Body of pancreas (tissue), 4 donors: ENCODE data around the gene PCDH9. TPM values are rescaled to one million over a fixed set of nuclear protein-coding genes. Genes with fewer than 3 reads are reported as not detected.

Source experiments
- ATAC-seq: fragments of 150-250 bp; one replicate; pipeline ENCODE4 v1.9.1; 2016
- DNase-seq, 4 donors: peaks; one replicate each; pipeline ENCODE4 v3.0.0-alpha.2; 2019
- H3K27ac ChIP-seq, 4 donors: fragments of 200-600 bp; sonication (generic); 1 replicate in 3 of 4; 2 replicates in 1 of 4; pipeline versions ENCODE4 v1.5.1 to v1.6.1; 2016 to 2019; ENCODE audit warnings: mild to moderate bottlenecking in 1 of 4, mixed read lengths in 1 of 4, moderate library complexity in 1 of 4
- H3K27me3 ChIP-seq, 2 donors: fragments of 200-600 bp; sonication (generic); one replicate each; pipeline ENCODE4 v1.6.0; 2016; ENCODE audit warnings: mild to moderate bottlenecking in 1 of 2
- H3K36me3 ChIP-seq, 2 donors: fragments of 200-600 bp; sonication (generic); replicated peaks in 1 of 2; 2 replicates each; pipeline ENCODE4 v1.5.1; 2016; ENCODE audit warnings: low read depth in 2 of 2; ENCODE audit not compliant: insufficient read depth in 1 of 2
- H3K4me1 ChIP-seq: fragments of 200-600 bp; sonication (generic); one replicate; pipeline ENCODE4 v1.6.0; 2016
- H3K4me3 ChIP-seq, 2 donors: fragments of 200-600 bp; sonication (generic); 1 replicate in 1 of 2; 2 replicates in 1 of 2; pipeline ENCODE4 v1.5.1; 2016 to 2019
- H3K9me3 ChIP-seq, 3 donors: fragments of 200-600 bp; sonication (generic); 1 replicate in 2 of 3; 2 replicates in 1 of 3; pipeline ENCODE4 v1.5.1; 2016
- CTCF ChIP-seq, 7 experiments: fragments of 450-650 bp in 4 of 7; fragments of 200-600 bp in 3 of 7; sonication (generic) in 3 of 7; IDR thresholded peaks; one replicate each; pipeline ENCODE4 v1.5.1; 2016 to 2019; ENCODE audit warnings: antibody characterized with exemption in 7 of 7
- POLR2A ChIP-seq, 3 donors: fragments of 450-650 bp; IDR thresholded peaks; one replicate each; pipeline ENCODE4 v1.6.1; 2016; ENCODE audit warnings: antibody characterized with exemption in 3 of 3, mild to moderate bottlenecking in 2 of 3
- WGBS, 2 donors: methylation state at CpG; one replicate each; pipeline ENCODE4 v1.1.5; 2017; 5-methylcytosine and 5-hydroxymethylcytosine counted together
- intact Hi-C: fragments of 100-400 bp; cut with DNase I; formaldehyde crosslinking; loops from one replicate; pipeline ENCODE4 v1.15.1; 2023
- total RNA-seq, 2 donors: library from RNA; depleted of rRNA; stranded (reverse); fragments of >200 nt; gene quantifications; one replicate each; pipeline ENCODE4 v1.1.0, GENCODE V29; 2016

PCDH9 gene
- total RNA-seq, 2 donors from 2014 or later = 3.6 to 3.9 TPM

DNA sequence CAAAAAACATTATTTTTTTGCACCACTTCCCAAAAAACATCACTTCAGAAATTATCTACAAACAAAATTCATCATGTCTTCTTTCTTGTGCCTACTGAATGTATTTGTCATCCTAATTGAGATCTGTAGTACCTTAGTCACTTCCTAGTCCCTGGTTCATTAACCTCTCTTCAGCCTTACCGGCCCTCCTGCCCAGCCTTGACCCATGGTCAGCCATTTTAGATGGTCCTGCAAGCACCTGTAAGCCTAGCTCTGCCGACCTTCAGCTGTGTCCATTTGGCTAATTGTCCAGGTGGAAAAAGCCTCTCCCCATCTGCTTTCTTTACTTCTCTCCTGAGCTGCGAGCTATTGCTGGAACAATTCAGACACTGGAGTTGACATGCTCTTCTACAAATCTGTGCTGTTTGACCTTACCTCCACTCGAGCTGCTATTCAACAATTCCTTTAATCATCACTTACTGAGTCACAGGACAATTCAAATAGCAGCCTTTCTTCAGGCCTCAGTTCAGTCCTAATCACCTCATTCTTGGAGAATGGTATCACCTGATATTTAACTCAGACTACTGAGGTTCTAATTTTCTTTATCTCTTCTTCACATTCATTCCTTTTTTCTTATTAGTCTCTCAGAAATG is 882.5 kb downstream of the PCDH9 start:
- DNase-seq = no peak
- intact Hi-C loops = no loop called here
- TF ChIP-seq CTCF (IDR thresholded peaks at IDR 0.05) (no peak), POLR2A (IDR thresholded peaks at IDR 0.05) (no peak)

DNA sequence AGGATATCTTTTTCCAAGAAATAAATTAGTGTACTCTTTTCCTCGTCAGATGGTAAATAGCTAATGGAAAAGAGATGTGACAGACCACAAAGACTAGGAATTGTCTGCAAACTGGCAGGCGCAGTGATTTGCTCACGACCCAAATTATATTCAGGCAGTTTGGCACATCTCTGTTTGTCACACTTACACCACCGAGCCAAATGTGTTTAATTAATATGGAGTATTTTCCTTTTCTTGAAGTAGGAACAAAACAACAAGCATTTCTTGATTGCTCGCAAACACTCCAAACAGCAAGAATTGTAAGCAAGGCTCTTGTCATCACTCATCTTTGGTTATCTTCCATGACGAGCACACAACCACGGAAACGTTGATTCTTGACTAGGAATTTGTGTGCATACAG is 884.2 kb downstream of the PCDH9 start:
- no peak for ATAC-seq
- DNase-seq = no peak
- H3K4me1 ChIP-seq = peaks cover 17% of the 10 kb centered on the region
- no peak overlapping the region for H3K4me3 ChIP-seq
- intact Hi-C loops = no loop called here
- H3K36me3 ChIP-seq = no peaks in the 10 kb centered on the region
- no peaks in the 10 kb centered on the region for H3K27me3 ChIP-seq
- no peaks in the 10 kb centered on the region for H3K9me3 ChIP-seq
- WGBS, 2 donors = 70 to 74% methylated on average over 8 of the region's 8 CpGs
- H3K27ac ChIP-seq = no peak overlapping the region
- TF ChIP-seq CTCF (IDR thresholded peaks at IDR 0.05) (no peak), POLR2A (IDR thresholded peaks at IDR 0.05) (no peak)

More for the DNA sequence above, 882.5 kb downstream of the PCDH9 start:
- H3K36me3 ChIP-seq = no peaks in the 10 kb centered on the region
- ATAC-seq = no peak
- H3K27me3 ChIP-seq = no peaks in the 10 kb centered on the region
- 88 to 90% methylated on average over 4 of the region's 4 CpGs for WGBS, 2 donors
- H3K9me3 ChIP-seq = no peaks in the 10 kb centered on the region
- H3K4me1 ChIP-seq = peaks cover 17% of the 10 kb centered on the region
- no peak overlapping the region for H3K27ac ChIP-seq
- no peak overlapping the region for H3K4me3 ChIP-seq

DNA sequence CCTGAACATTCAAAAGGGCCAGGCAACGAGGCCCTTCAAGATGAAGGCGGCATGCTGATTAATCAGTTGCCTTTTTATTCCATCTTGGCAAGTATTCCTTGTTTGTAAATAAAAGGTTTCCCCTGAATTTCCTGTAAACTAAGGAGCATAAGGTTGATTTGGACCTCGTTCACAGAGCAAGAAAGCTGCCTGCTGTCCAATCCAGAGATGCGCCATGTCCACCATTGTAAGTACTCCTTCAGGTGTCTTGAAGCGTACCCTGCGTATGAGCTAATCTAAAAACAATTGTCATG is 884.7 kb downstream of the PCDH9 start:
- TF ChIP-seq POLR2A (IDR thresholded peaks at IDR 0.05) (no peak), CTCF (IDR thresholded peaks at IDR 0.05) (no peak)
- H3K4me3 ChIP-seq = no peak overlapping the region
- no peaks in the 10 kb centered on the region for H3K9me3 ChIP-seq
- no peaks in the 10 kb centered on the region for H3K36me3 ChIP-seq
- ATAC-seq (no peak), DNase-seq (no peak)
- intact Hi-C loops = no loop called here
- peaks cover 17% of the 10 kb centered on the region for H3K4me1 ChIP-seq
- H3K27ac ChIP-seq = no peak overlapping the region
- H3K27me3 ChIP-seq = no peaks in the 10 kb centered on the region
- 86 to 90% methylated on average over 6 of the region's 6 CpGs for WGBS, 2 donors

DNA sequence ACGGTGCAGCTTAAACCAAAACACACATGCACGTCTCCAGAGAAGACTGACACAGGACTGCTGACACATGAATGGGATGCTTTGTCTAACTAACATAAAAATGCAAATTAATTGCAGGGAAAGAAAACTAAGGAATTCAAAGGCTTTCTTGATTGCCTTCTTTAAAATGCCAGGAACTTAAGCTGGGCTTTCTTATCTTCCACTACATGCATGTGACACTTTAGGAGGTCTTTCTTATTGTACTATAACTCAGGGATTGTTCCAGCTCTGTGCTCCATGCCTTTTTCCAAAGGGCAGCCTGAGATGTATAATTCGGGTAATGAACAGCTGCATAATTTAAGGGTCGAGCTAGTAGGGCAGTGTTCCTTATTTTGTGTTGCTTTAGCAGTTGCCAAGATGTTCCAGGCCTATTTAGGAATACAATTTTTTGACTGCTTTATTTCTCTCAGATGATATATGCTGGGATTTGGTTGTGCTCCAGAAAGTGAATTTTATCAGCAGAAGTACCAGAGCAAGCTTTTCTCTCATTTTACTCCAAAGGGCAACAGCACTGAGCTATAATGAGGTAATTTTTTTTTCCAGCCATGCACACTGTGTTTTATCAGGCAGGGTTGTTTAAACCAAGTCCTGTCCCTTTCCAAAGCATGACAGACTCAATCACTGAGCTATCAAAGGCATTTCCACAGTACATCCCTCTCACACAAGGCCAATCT is 885.2 kb downstream of the PCDH9 start:
- DNase-seq = no peak
- intact Hi-C loops = no loop called here
- peaks cover 17% of the 10 kb centered on the region for H3K4me1 ChIP-seq
- H3K9me3 ChIP-seq = no peaks in the 10 kb centered on the region
- WGBS, 2 donors = 81 to 84% methylated on average over 4 of the region's 4 CpGs
- TF ChIP-seq CTCF (IDR thresholded peaks at IDR 0.05) (no peak), POLR2A (IDR thresholded peaks at IDR 0.05) (no peak)
- no peaks in the 10 kb centered on the region for H3K36me3 ChIP-seq
- H3K27ac ChIP-seq = no peak overlapping the region
- no peak overlapping the region for H3K4me3 ChIP-seq
- ATAC-seq = no peak
- no peaks in the 10 kb centered on the region for H3K27me3 ChIP-seq
